HG03354 (cell line): ENCODE measurements around the gene CISH.
A peak's percentile ranks its signal among the peaks of the same experiment; 100 is the strongest.

ENCODE experiments used
- ATAC-seq: cut with Tn5 transposase; IDR thresholded peaks from one replicate; pipeline ENCODE4 v1.9.1; 2021; ENCODE audit warnings: mild to moderate bottlenecking; ENCODE audit not compliant: unreplicated experiment, poor library complexity, severe bottlenecking

CISH gene

GRCh38 chr3:50580683-50581458 is 30.7 kb downstream of the CISH start:
- no peak for ATAC-seq

- no peak for ATAC-seq
Observed at GRCh38 chr3:50577348-50577747, 34.2 kb downstream of the CISH start.

- no peak for ATAC-seq
Observed at GRCh38 chr3:50575372-50575771, 36.2 kb downstream of the CISH start.

- no peak for ATAC-seq
Observed at GRCh38 chr3:50574444-50574831, 37.1 kb downstream of the CISH start.

GRCh38 chr3:50573566-50574443 is 37.8 kb downstream of the CISH start:
- no peak for ATAC-seq

- ATAC-seq = no peak
Observed at GRCh38 chr3:50572801-50573371, 38.7 kb downstream of the CISH start.

- ATAC-seq = peak; percentile 18
Observed at GRCh38 chr3:50572158-50572557, 39.4 kb downstream of the CISH start.

- no peak for ATAC-seq
Observed at GRCh38 chr3:50571486-50571885, 40.1 kb downstream of the CISH start.

GRCh38 chr3:50570508-50571279 is 40.9 kb downstream of the CISH start:
- ATAC-seq = no peak

- ATAC-seq = peak; percentile 74
Observed at GRCh38 chr3:50568947-50569749, 42.4 kb downstream of the CISH start, which contains the start of gene HEMK1. Gene HEMK1 (plus strand): TSS chr3:50569522. CDS start chr3:50571105, 1,583 bp downstream.

- ATAC-seq = peak; percentile 81
Observed at GRCh38 chr3:50567386-50568167, 44.0 kb downstream of the CISH start, which contains the start of gene C3orf18. Gene C3orf18 (minus strand): TSS chr3:50567747. CDS start chr3:50565699, 2,048 bp downstream.

GRCh38 chr3:50567011-50567385 is 44.6 kb downstream of the CISH start:
- ATAC-seq = no peak

GRCh38 chr3:50564321-50564720 is 47.3 kb downstream of the CISH start:
- no peak for ATAC-seq

- no peak for ATAC-seq
Observed at GRCh38 chr3:50563867-50564266, 47.7 kb downstream of the CISH start.

GRCh38 chr3:50562861-50563260 is 48.7 kb downstream of the CISH start:
- no peak for ATAC-seq

GRCh38 chr3:50559702-50560101 is 51.9 kb downstream of the CISH start:
- no peak for ATAC-seq

- no peak for ATAC-seq
Observed at GRCh38 chr3:50557915-50558314, 53.7 kb downstream of the CISH start.

GRCh38 chr3:50557106-50557505 is 54.5 kb downstream of the CISH start:
- no peak for ATAC-seq
